CD4-positive, alpha-beta T cell (primary cell): ENCODE data around the gene TMEM208. TPM values are rescaled to one million over a fixed set of nuclear protein-coding genes. Genes with fewer than 3 reads are reported as not detected.

Source experiments
- ATAC-seq: fragments of 200-7000 bp; cut with Tn5 transposase; one replicate; pipeline ENCODE4 v1.10.0; 2022; ENCODE audit warnings: mild to moderate bottlenecking; ENCODE audit not compliant: poor library complexity
- CTCF ChIA-PET: fragments of 350-600 bp; sonication (Branson Sonifier 250); formaldehyde crosslinking; loops from one replicate; lab custom pipeline; 2021; ENCODE audit warnings: antibody characterized with exemption, inconsistent platforms; lab: Charles Lee
- POLR2A ChIA-PET: fragments of 350-600 bp; sonication (Branson Sonifier 250); formaldehyde crosslinking; loops from one replicate; lab custom pipeline; 2021; ENCODE audit warnings: antibody characterized with exemption, inconsistent platforms; lab: Charles Lee
- DNase-seq, 14 experiments: peaks; one replicate each; pipeline ENCODE4 v3.0.0-alpha.2; 2013 to 2020; ENCODE audit warnings: mixed read lengths in 2 of 14
- H3K27ac ChIP-seq, 2 donors: one replicate each; pipeline versions ENCODE4 v1.5.1 to v1.7.0; 2013; ENCODE audit warnings: low read length in 2 of 2, low read depth in 1 of 2, mild to moderate bottlenecking in 1 of 2
- H3K27me3 ChIP-seq, 2 experiments: 1 replicate in 1 of 2; 2 replicates in 1 of 2; pipeline versions ENCODE4 v1.6.1 to v1.7.0; 2013; ENCODE audit warnings: low read length in 2 of 2, control low read depth in 1 of 2, mild to moderate bottlenecking in 1 of 2, moderate library complexity in 1 of 2; ENCODE audit not compliant: insufficient read depth in 2 of 2, control insufficient read depth in 1 of 2
- H3K36me3 ChIP-seq: one replicate; pipeline ENCODE4 v1.6.1; 2013; ENCODE audit warnings: low read length, control low read depth; ENCODE audit not compliant: insufficient read depth
- H3K4me1 ChIP-seq: one replicate; pipeline ENCODE4 v1.6.1; 2013; ENCODE audit warnings: low read length, control low read depth; ENCODE audit not compliant: insufficient read depth
- H3K4me3 ChIP-seq: one replicate; pipeline ENCODE4 v1.5.1; 2013; ENCODE audit warnings: mild to moderate bottlenecking, low read length, moderate library complexity
- H3K9me3 ChIP-seq, 2 experiments: 1 replicate in 1 of 2; 2 replicates in 1 of 2; pipeline versions ENCODE4 v1.6.1 to v1.7.0; 2013; ENCODE audit warnings: low read length in 2 of 2, mild to moderate bottlenecking in 2 of 2, control low read depth in 1 of 2, moderate library complexity in 1 of 2; ENCODE audit not compliant: control insufficient read depth in 1 of 2, insufficient read depth in 1 of 2
- H3K27ac Mint-ChIP-seq: one replicate; pipeline ENCODE4 v1.8.0; 2020; ENCODE audit warnings: mixed read lengths
- H3K27me3 Mint-ChIP-seq: one replicate; pipeline ENCODE4 v1.8.0; 2021; ENCODE audit warnings: mixed read lengths
- H3K36me3 Mint-ChIP-seq: one replicate; pipeline ENCODE4 v1.8.0; 2021; ENCODE audit warnings: low read depth, mixed read lengths
- H3K4me1 Mint-ChIP-seq: one replicate; pipeline ENCODE4 v1.8.0; 2021; ENCODE audit warnings: low read depth, mixed read lengths
- H3K4me3 Mint-ChIP-seq: one replicate; pipeline ENCODE4 v1.8.0; 2020; ENCODE audit warnings: mild to moderate bottlenecking, mixed read lengths
- H3K9me3 Mint-ChIP-seq: one replicate; pipeline ENCODE4 v1.8.0; 2020; ENCODE audit warnings: mixed read lengths
- CTCF ChIP-seq: fragments of 200-600 bp; IDR thresholded peaks from one replicate; pipeline ENCODE4 v1.8.0; 2022; ENCODE audit warnings: antibody characterized with exemption, mild to moderate bottlenecking
- intact Hi-C, 2 experiments: fragments of 100-400 bp; cut with DNase I in 1 of 2; cut with micrococcal nuclease in 1 of 2; formaldehyde crosslinking; loops; one replicate each; pipeline versions ENCODE4 v1.15.1 to v1.9.0; 2023 to 2025; cut with DNase I, micrococcal nuclease
- total RNA-seq, 174 experiments: library from RNA in 2 of 174; stranded (reverse) in 2 of 174; gene quantifications; one replicate each; pipeline ENCODE4 v1.2.3 and lab custom pipeline; 2021 to 2026

Gene TMEM208
- total RNA-seq, 2 experiments from 2014 or later, result 35.8 to 37.6 TPM

DNA sequence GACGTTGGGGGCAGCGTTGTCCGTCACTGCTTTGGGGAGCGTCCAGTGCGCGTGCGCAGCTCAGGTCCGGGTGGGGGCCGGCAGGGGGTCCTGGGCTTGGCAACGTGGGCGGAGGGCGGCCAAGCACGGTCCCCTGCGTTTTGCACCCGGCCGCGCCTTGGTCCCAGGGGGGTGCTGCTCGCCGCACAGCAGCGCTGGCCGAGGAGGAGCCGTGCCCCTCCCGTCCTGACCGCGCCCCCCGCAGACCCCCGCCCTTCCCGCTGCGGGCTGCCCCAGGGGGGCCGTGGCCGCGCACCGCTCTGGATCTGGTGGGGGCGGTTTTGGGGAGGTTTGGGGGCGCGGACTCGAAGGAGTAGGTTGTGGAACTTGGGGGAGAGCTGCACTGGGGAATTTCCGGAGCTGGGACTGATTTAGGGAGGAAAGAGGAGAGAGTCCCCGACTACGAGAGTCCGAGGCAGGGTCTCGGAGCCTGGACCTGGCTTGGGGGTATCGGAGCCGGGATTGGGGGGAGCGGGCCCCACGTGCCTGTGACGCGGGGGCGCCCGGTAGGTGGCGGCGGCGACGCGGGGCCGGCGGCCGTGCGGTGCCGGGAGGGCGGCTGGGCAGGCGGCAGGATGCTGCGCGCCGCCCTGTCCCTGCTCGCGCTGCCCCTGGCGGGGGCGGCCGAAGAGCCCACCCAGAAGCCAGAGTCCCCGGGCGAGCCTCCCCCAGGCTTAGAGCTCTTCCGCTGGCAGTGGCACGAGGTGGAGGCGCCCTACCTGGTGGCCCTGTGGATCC, 21.7 kb downstream of the TMEM208 start, which contains the start of gene SLC9A5:
Gene SLC9A5, plus strand, starts transcription at position 579 of the 777 bp plus-strand sequence. Its CDS starts 36 bp downstream, at position 615.
- intact Hi-C loops, result loop anchor here (5.0 to 10.0 kb wide), 3 partner anchors 141 to 836 kb away; partner anchors contain the start of genes NFATC3 (in 1 of the 2), PHAF1 (in 1 of the 2), RANBP10 (in 1 of the 2) and TSNAXIP1 (in 1 of the 2)
- H3K27ac ChIP-seq, result no peak within 1 kb of the TSS
- H3K36me3 ChIP-seq, result no peaks in the 10 kb centered on the region
- DNase-seq (peak in 5 of 14 experiments; percentile 16 to 63 (median 35)), ATAC-seq (no peak)
- peak; percentile 14 for TF ChIP-seq CTCF
- H3K9me3 ChIP-seq, result no peaks in the 10 kb centered on the region
- Mint-ChIP-seq H3K4me1 (peaks cover 42% of the 10 kb centered on the region), H3K9me3 (no peaks in the 10 kb centered on the region), H3K27me3 (peaks cover 13% of the 10 kb centered on the region), H3K27ac (peak within 1 kb of the TSS; percentile 68), H3K36me3 (no peaks in the 10 kb centered on the region), H3K4me3 (peak within 1 kb of the TSS; percentile 97)
- peaks cover 61% of the 10 kb centered on the region for H3K4me1 ChIP-seq
- H3K27me3 ChIP-seq, result peaks cover 0 to 6% of the 10 kb centered on the region in 2 experiments
- CTCF ChIA-PET, result interaction anchor here (1.5 to 5.3 kb wide), 2 partner anchors 21 to 93 kb away, joined by 5 to 31 read pairs; partner anchors contain the start of gene TMEM208
- peak within 1 kb of the TSS; percentile 87 for H3K4me3 ChIP-seq
- POLR2A ChIA-PET, result interaction anchor here (0.9 to 6.2 kb wide), 6 partner anchors 12 to 235 kb away, joined by 3 to 81 read pairs (median 4); partner anchors contain the start of gene TMEM208

DNA sequence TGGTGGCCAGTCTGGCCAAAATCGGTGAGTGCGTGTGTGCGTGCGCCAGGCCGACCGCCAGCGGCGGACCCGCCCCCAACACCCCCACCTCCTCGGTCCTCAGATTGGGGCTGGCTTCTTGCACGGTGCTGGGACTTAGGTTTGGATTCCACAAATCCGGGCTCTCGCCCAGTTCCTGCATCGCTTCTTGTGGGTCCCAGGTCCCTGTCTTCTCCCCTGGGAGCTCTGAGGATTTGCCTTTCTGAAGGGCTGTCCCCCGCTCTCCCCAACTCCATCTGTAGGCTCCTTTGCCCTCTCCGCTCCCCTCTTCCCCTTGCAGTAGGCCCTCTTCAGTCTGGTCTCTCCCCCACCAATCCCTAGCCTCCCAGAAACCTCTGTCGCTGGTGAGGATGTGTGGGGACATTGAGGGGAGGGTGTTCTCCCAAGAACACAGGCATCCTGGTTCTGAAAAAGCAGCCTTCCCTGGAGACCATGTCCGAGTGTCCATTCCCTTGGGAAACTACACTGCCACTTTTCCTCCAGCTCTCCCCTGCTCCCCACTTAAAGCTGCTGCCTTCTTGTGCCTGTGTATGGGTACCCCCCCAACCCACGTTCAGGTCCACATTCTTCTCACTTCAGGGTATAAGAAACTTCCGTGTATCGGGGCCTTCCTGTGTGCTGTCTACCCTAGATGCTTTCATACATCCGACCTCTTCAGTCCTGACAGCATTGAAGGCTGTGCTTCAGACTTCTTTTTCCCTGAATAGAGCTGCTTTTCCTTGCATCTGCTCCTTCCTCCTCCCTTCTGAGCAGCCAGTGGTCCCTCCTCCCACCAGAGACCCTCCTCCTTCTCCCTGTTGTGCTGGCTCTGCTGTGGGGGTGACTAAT, 22.5 kb downstream of the TMEM208 start:
- ChIA-PET POLR2A (interaction anchor here (0.7 to 6.2 kb wide), 4 partner anchors 11 to 26 kb away, joined by 3 to 81 read pairs (median 3); partner anchors contain the start of gene TMEM208), CTCF (no interaction called here)
- no peak overlapping the region for H3K27ac ChIP-seq
- Mint-ChIP-seq H3K27me3 (peaks cover 13% of the 10 kb centered on the region), H3K4me1 (peaks cover 37% of the 10 kb centered on the region), H3K9me3 (no peaks in the 10 kb centered on the region), H3K27ac (no peak overlapping the region), H3K4me3 (peak overlapping the region; percentile 88), H3K36me3 (no peaks in the 10 kb centered on the region)
- H3K36me3 ChIP-seq, result no peaks in the 10 kb centered on the region
- H3K9me3 ChIP-seq, result no peaks in the 10 kb centered on the region
- H3K4me3 ChIP-seq, result peak overlapping the region; percentile 87
- intact Hi-C loops, result loop anchor here (5.0 to 10.0 kb wide), 3 partner anchors 142 to 835 kb away; partner anchors contain the start of genes NFATC3 (in 1 of the 2), PHAF1 (in 1 of the 2), RANBP10 (in 1 of the 2) and TSNAXIP1 (in 1 of the 2)
- TF ChIP-seq CTCF, result no peak
- H3K4me1 ChIP-seq, result peaks cover 53% of the 10 kb centered on the region
- H3K27me3 ChIP-seq, result peaks cover 0 to 6% of the 10 kb centered on the region in 2 experiments
- ATAC-seq (no peak), DNase-seq (peak in 1 of 14 experiments; percentile 23)

GRCh38 chr16:67250045-67250327, 23.1 kb downstream of the TMEM208 start:
- peaks cover 0 to 6% of the 10 kb centered on the region in 2 experiments for H3K27me3 ChIP-seq
- intact Hi-C loops, result no loop called here

More at GRCh38 chr16:67250045-67250327, 23.1 kb downstream of the TMEM208 start:
- ATAC-seq, result no peak
- Histone ChIP-seq H3K4me1 (peaks cover 47% of the 10 kb centered on the region), H3K9me3 (no peaks in the 10 kb centered on the region), H3K4me3 (no peak overlapping the region), H3K27ac (no peak overlapping the region), H3K36me3 (no peaks in the 10 kb centered on the region)
- ChIA-PET POLR2A (interaction anchor here (6.2 kb wide), 1 partner anchor 22 kb away, joined by 81 read pairs; the partner anchor contains the start of gene TMEM208), CTCF (no interaction called here)
- peaks cover 31% of the 10 kb centered on the region for H3K4me1 Mint-ChIP-seq
- H3K4me3 Mint-ChIP-seq, result peak overlapping the region; percentile 88
- no peaks in the 10 kb centered on the region for H3K36me3 Mint-ChIP-seq
- H3K9me3 Mint-ChIP-seq, result no peaks in the 10 kb centered on the region
- TF ChIP-seq CTCF, result no peak
- DNase-seq, result peak in 1 of 14 experiments; percentile 5
- H3K27ac Mint-ChIP-seq, result no peak overlapping the region
- H3K27me3 Mint-ChIP-seq, result peaks cover 13% of the 10 kb centered on the region
